ENCODE measurements around the gene SH3BP4. TPM values are rescaled to one million over a fixed set of nuclear protein-coding genes. Genes with fewer than 3 reads are reported as not detected.

SH3BP4 gene, protein sequence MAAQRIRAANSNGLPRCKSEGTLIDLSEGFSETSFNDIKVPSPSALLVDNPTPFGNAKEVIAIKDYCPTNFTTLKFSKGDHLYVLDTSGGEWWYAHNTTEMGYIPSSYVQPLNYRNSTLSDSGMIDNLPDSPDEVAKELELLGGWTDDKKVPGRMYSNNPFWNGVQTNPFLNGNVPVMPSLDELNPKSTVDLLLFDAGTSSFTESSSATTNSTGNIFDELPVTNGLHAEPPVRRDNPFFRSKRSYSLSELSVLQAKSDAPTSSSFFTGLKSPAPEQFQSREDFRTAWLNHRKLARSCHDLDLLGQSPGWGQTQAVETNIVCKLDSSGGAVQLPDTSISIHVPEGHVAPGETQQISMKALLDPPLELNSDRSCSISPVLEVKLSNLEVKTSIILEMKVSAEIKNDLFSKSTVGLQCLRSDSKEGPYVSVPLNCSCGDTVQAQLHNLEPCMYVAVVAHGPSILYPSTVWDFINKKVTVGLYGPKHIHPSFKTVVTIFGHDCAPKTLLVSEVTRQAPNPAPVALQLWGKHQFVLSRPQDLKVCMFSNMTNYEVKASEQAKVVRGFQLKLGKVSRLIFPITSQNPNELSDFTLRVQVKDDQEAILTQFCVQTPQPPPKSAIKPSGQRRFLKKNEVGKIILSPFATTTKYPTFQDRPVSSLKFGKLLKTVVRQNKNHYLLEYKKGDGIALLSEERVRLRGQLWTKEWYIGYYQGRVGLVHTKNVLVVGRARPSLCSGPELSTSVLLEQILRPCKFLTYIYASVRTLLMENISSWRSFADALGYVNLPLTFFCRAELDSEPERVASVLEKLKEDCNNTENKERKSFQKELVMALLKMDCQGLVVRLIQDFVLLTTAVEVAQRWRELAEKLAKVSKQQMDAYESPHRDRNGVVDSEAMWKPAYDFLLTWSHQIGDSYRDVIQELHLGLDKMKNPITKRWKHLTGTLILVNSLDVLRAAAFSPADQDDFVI
- 20.0 TPM for total RNA-seq

DNA sequence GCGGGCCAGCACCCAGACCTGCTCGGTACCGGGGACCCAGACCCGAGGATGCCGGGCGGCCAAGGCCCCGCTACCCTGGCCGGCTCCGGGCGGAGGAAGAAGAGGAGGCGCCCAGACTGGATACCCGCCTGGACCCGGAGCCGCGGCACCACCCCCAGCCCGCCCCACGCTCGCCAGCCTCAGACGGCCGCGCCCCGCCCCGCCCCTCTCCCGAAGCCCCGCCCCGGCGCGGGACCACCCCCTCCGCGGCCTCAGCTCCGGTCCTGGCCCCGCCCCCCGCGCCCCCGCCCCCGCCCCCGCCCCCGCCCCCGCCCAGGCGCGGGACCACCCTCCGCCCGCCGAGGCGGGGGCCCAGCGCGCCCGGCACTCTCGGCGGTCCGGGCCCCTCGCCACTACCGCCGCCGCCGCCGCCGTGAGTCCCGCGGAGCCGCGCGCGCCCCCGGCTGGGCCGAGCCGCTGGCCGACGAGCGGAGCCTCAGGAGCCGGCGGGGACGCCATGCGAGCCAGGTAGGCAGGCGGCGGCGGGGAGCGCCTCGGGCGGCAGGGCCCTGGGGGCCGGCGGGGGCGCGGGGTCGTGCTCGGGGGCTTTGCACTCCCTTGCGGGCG, at the start of gene SH3BP4:
TSS of gene SH3BP4 (plus strand) at position 354 of the 606 bp plus-strand sequence. CDS start 82,986 bp downstream, outside the sequence.
- DNase-seq, result peak; percentile 91

DNA sequence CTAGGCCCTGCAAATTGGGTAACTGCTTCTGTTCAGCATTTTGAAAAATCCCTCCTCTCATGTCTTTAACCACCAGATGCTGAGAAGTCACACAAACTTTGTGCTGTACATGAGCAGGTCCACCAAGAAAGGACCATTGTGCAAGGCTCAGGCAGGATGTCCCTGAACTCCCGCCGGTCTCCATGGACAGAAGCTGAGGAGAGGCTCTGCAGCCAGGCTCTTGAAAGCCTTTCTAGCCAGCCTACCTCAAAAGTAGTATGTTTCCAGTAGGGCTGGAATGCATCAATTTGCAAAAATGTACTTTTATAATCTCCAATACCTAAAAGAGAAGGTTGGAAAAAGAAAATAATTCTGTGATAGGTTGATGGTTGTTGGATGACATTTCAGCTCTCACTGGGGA, 47.0 kb upstream of the SH3BP4 start:
- DNase-seq, result no peak

DNA sequence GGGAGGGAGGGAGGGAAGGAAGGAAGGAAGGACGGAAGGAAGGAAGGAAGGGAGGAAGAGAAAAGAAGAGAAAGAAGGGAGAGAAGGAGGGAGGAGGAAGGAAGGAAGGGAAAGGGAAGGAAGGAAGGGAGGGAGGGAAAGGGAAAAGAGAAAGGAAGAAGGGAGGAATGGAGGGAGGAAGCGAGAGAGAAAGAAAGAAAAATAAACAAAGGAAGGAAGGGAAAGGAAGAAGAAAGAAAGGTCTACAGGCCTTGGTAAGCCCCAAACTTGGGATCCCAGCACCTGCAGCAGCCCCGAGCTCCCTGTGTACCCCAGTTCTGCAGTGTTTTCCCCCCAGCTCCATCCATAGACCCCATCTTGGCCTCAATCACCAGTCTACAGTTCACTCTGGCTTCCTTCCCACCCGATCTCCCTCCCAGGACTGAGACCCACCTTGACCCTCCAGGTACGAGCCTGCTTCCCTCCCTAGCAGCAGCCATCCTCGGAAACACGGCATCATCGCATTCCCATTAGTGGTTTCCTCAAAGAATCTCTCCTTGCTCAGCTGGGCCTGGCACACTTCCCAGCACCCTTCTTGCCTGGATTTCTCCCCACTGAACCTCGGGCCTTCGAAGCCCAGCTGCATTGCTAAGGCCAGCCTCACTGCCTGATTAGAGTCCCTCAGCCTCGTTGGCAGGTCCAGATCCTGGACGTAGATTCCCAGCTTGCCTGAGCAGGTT, 46.1 kb upstream of the SH3BP4 start:
- DNase-seq, result no peak

DNA sequence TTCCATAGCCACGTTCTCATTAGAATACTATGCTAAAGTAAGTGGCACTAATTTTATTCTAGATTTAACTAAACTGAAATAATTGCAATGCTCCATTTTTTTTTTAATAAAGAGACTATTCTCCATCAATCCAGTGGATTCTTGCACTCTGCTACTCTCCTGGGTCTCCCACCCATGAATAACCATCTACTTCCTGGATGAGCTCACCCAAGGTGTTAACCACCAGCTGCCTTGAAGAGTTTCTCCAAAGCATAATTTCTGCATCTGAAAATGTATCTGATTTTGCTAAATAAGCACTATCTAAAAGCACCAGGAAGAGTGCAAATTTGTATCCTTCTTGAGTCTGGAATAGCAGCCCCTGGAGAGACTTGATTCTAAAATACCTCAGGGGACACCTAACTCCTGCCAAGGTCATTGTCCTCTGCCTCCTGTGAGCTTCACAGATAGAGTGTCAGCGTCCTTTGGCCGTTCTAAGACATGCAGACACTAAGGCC, 41.6 kb upstream of the SH3BP4 start:
- no peak for DNase-seq

DNA sequence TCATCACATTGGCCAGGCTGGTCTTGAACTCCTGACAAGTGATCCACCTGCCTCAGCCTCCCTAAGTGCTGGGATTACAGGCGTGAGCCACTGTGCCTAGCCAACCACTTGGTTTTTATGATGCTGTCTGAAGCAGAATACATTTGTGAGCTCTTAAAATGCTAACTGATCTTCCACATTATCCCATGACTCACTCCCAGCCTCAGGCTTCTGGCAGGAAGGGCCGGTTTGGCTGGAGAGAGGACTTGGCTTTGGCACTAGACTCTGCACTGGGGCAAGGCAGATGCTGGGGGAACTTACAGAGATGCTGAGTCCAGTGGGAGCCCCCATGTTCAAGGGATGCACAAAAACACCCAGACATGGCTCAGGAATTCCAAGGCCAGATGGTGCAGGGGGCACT, 40.5 kb upstream of the SH3BP4 start:
- no peak for DNase-seq

DNA sequence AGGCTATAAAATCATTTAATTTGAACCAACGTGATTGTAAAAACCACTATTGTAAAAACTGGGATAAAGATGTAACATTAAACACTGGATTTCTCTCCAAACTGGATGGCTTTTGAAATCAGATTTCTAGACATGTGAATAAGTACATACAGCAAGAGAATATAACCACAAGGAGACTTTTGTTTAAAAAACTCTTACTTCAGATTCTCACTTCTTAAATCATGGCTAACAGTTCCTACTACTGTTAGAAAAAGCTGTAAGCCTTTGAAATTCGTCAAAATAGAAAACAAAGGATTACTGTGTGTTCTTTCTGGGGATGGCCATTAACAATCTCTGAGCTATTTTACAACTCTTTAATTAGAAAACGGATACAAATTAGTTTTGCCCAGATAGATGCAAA, 39.4 kb upstream of the SH3BP4 start:
- DNase-seq, result no peak

DNA sequence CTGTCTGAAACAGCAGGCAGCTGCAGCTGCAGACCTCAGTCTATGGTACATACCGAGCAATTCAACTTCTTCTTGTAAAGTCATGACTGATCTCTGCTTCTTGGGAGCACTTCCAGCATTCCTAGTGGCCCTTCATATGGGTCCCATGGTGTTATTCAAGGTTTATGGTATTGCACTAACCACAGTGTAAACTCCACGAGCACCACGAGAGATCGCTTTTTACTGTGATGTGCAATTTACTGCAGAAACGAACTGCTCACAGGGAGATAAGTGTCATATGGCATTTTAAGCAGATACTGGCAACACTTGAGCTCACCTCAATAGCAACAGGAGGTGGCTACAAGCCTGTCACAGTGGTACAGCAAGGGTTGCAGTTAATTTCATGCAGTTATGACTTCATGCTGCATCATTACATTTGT, 38.6 kb upstream of the SH3BP4 start:
- no peak for DNase-seq

DNA sequence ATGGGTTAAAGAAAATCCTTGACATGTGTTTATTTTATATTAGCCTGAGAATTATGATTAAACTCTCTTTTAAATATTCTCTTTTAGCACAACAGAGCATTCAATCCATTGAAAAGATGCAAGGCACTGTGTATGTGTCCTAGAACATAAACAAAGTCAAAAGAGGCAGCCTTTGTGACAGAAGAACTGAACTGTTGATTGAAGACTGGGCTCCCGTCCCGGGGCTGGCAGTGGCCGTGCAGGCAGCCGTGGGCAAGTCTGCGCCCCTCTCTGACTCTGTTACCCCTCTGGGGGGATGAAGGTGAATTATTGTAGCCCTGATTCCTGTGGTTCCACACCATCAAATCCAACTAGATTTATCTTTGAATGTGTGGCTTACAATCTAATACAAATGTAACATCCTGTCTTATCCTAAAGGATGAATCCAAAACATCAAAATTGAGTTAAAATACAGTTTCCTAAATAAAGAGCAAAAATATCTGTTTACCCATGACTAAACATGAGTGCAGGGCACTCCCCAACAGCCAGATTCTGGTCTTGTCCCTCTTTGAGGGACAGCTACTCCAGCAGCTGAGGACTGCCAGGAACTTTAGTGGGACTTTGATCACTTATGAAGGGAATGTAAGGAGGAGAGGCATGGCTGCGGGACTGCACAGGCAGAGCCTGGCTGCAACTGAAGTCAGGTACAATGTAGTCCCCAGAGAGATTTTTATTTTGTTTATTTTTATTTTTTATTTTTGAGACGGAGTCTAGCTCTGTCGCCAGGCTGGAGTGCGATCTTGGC, 37.3 kb upstream of the SH3BP4 start:
- DNase-seq, result no peak

DNA sequence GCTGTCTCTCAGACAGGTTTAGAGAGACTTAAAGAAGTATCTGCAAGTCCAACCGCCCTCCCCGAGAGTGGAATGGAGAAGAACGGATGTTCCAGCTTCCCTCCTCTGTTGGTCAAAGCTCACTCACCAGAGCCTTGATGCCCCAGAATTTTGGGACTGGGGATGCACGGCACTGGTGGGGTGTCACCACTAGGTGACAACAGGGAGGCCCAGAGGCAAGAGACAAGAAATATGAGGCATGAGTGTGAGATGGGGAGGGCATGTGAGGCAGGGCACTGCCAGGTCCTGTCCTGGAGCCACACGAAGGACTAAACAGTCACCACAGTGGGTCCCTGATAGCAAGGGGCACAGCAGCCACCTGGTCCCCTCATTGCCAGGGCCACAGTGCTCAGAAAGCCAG, 35.1 kb upstream of the SH3BP4 start:
- no peak for DNase-seq

DNA sequence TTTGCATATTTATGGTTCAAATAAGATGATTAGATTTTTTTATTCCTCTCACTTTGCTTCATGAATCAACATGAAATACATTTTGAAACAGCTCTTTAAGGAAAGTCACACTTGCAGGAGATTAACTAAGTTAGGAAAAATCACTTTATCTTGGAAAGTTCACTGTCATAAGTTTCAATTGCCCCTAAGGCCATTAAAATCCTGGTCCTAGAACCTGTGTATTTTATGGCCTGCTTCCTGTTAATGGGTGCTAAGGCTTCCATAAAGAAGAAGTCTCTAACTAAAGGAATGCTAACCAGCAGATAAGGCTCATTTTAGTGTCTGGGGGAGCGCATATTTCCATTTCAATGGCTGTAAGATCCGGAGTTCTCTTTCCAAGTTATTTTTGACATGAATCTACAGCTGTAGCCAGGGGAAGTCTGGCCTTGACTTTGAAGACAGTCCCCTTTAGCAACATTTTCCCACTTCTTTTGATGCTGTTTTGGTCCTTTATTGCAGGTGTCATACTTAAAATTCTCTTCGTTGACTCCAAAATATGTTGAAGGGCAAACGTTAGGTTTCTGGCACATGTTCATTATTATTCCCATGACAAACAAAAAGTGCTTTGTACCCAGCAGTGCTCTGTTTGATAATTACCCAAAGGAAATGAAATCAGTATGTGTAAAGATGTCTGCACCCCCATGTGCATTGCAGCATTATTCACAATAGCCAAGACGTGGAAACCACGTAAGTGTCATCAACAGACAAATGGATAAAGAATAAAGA, 34.4 kb upstream of the SH3BP4 start:
- DNase-seq, result no peak

DNA sequence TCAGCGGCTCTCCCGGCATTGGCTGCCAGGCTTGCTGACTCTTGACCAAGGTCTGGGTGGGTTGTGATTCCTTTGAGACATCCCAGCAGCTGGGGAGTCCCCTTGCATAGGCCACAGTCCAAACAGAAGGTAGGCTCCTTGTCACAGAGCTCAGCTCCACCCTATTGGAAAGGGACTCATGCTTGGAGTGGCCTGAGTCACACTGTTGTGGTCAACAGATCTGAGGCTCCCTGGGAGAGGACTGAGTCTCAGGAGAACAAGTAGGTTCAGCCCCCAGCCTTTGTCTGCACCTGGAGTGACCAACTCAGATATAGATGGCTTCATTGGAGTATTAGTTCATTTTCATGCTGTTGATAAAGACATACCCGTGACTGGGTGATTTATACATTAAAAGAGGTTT, 32.1 kb upstream of the SH3BP4 start:
- no peak for DNase-seq

DNA sequence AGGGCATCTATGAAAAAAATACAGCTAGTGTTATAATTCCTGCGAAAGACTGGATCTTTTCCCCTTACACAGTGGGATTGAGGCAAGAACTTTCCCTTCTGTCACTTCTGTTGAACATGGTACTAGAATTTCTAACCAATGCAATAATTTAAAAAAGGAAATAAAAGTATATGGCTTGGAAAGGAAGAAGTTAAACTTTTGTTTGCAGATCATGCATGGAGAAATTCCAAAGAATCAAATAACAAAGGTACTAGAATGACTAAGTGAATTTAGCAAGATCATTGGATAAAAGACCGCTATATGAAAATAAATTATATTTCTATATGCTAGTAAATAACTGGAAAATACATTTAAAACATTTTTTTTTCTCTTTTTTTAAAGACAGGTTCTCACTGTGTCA, 31.0 kb upstream of the SH3BP4 start:
- DNase-seq, result no peak

DNA sequence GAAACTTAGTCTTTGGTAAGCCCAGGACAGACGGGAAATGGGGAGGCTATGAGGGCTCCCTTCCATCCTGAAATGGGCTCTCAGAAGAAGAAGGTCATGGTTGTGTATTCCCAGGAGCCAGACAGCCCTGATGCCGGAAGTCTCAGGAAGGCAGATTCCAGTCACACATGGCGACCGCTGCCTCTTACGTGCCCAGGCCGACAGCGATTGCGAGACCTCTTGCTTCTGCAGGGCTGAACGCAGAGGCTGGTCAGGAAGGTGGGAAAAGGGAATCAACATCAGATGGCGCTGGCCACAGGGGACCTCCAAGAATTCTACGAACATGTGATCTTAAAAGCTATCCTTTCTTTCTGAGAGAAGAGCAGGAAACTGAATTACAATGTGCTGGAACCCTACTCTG, 22.8 kb upstream of the SH3BP4 start:
- no peak for DNase-seq

DNA sequence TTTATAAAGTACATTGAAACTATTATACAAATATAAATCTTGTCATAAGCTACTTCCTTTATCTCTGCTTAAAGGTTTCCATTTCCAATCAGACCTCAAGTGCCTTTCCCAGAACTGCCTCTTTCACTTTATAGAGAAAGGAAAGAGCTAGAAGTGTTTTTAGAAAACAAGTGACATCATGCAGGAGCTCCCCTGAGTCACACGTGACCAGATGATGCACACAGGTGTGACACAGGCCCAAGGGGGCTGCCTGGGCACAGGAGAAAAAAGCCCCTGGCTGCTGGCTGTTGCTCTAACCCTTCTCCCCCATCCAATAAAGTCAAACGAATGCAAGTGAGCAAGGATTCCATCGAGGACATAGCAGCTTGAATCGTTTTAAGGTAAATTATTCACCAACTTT, 21.4 kb upstream of the SH3BP4 start:
- DNase-seq, result no peak

DNA sequence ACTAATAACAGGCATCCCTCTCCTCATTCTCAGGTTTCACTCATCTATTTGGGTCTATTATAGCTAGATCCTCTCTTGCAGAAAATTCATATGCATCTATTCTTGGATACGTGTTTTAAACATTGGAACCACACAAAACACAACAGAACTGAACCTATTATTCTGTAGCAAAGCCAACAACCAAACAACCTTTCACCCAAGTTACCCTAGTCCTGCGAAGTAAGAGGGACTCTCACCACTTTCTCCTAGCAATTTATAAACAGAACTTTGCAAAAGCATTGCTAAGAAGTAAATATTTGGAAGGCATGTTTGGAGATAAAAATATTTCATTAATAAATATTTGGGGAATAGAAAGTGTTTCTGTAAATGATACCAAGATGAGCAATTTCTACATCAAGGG, 20.4 kb upstream of the SH3BP4 start:
- DNase-seq, result no peak

DNA sequence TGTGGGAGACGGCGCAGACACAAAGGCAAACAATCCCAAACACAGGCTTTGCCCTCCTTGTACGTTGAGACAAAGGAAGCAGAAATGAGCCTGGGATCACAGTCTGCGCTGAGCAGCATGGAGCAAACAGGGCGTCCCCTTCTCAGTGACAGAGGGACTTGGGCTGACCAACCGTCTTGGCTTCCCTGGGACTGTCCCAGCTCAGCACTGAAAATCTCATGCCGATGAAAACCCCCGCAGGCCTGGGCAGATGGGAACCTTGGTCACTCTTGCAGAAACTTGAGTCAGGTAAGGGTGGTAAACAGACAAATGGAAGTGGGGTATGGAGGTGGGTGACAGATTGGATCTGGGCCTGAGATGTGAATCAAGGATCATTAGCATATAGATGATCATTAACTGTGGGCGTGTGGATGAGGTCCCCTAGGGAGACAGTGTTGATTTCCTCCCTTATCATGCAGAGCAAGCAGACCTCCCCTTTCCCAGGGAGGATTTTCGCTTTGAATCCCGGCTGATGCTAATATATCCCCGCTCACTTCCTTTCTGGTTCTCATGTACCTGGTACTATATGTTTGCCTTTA, 19.1 kb upstream of the SH3BP4 start:
- DNase-seq, result no peak

DNA sequence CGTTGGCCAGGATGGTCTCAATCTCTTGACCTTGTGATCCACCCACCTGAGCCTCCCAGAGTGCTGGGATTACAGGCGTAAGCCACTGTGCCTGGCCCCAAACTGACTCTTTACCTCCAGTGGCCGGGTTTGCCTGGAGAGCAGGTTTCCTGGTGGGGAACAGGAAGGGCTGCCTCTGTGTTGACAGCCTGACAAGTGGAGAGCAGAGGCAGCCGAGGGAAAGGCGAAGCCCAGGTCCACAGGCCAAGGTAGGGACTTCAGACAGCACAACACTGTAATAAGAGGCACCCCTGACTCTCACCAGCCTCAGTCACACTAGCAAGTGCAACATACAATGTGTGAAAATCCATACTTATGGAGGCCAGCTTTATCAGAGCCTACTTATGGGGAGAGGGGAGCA, 16.5 kb upstream of the SH3BP4 start:
- DNase-seq, result no peak

DNA sequence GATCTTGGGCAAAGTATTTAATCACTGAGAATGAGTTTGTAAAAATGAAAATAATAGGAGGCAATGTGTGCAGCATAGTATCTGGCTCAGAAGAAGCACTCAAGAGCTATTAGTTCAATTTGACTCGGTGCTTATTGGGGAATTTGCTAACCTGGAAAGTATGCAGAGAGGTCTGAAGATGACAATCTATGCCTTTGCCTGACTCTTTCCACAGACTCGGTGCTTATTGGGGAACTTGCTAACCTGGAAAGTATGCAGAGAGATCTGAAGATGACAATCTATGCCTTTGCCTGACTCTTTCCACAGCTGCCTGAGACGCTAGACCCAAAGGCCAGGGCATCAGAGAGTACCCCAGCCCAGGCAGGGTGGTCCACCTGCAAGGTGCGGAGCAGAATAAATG, 12.2 kb upstream of the SH3BP4 start:
- no peak for DNase-seq

DNA sequence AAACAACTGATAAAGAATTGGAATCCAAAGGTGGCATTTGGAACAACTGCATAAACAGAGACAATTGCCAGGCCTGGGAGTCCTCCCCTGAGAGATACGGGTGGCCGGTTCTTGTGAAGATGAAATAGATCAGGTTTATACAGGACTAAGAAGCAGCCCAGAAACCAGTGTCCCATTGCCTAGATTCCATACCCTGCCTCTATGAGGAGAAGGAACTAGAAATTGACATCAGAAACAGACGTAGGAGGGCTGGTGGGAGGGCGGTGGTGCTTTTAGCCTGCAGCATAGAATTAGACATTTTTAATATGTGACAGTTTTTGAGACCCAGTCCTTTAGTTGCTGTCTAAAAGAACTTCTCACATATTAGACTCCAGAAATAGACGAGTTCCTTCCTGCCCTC, 11.8 kb upstream of the SH3BP4 start:
- DNase-seq, result no peak

DNA sequence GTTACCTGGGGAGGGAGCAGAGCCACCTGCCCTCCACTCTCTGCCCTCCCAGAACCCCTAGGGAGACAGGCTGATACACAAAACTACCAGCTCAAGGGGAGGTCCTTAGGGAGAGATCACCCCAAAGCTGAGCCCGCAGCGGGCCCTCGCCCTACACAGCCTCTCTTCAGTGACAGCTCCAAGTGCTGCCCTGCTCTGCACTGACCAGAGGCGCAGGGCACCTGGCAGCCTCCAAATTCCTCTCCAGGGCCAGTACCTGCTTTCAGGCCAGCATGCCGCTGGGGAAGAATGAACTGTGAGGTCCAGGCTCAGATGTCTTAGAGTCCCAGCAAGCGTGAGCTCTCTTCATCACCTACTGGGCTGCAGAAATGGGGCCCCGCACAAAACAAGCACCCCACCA, 11.3 kb upstream of the SH3BP4 start:
- no peak for DNase-seq

Measured in tongue (tissue), 2 donors.